Measurements from ENCODE around the gene HMX1. TPM values are rescaled to one million over a fixed set of nuclear protein-coding genes. Genes with fewer than 3 reads are reported as not detected.

Gene HMX1
- total and polyA plus RNA-seq, 2 donors (not counting 3 experiments of a cell fraction or from before 2014, with no cell fraction given) = not detected

DNA sequence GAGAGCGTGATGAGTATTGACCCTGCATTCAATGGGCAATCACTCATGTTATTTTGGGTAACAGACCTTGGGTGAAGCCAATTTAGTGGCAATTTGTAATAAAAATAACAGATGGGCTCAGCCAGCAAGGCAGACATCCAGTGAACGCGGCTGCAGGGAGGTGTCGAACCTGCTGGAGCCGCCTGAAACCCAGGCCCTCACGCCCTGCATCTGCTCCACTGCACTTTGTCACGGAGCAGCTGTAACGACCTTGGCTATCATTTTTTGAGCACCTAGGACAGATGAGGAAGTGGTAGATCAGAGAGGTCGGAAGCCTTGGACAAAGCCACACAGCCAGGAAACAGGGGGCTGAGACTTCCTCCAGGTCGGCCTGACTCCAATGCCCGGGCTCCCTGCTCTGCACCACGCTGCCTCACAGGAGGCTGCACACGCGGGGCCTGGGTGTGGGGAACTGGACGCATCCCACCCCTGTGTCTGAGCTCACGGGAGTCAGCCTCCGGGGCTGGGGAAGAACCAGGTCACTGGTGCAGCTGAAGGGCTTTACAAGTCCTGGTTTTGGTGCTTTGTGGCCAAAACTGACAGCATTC, 19.4 kb downstream of the HMX1 start:
- no TSS peak for BruUV-seq (replicated peaks)
- TF ChIP-seq POLR2AphosphoS5 (IDR thresholded peaks at IDR 0.05; ENCODE audit: insufficient read depth, low read depth, low read length) = no peak
- TF ChIP-seq MYC (IDR thresholded peaks at IDR 0.05; ENCODE audit: low read depth, low read length) = no peak
- TF ChIP-seq, protein P1, sequence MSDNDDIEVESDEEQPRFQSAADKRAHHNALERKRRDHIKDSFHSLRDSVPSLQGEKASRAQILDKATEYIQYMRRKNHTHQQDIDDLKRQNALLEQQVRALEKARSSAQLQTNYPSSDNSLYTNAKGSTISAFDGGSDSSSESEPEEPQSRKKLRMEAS (IDR thresholded peaks at IDR 0.05; ENCODE audit: insufficient read depth, insufficient read length) = no peak
- TF ChIP-seq, protein P2, sequence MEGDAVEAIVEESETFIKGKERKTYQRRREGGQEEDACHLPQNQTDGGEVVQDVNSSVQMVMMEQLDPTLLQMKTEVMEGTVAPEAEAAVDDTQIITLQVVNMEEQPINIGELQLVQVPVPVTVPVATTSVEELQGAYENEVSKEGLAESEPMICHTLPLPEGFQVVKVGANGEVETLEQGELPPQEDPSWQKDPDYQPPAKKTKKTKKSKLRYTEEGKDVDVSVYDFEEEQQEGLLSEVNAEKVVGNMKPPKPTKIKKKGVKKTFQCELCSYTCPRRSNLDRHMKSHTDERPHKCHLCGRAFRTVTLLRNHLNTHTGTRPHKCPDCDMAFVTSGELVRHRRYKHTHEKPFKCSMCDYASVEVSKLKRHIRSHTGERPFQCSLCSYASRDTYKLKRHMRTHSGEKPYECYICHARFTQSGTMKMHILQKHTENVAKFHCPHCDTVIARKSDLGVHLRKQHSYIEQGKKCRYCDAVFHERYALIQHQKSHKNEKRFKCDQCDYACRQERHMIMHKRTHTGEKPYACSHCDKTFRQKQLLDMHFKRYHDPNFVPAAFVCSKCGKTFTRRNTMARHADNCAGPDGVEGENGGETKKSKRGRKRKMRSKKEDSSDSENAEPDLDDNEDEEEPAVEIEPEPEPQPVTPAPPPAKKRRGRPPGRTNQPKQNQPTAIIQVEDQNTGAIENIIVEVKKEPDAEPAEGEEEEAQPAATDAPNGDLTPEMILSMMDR (IDR thresholded peaks at IDR 0.05; ENCODE audit: extremely low read depth in 1 of 2, insufficient read depth in 1 of 2, low read depth in 1 of 2, low read length in 2 of 2) = no peak
- TF ChIP-seq GATA2 (IDR thresholded peaks at IDR 0.05; ENCODE audit: insufficient read depth, insufficient read length, low read depth, low read length) = no peak
- TF ChIP-seq POLR2A (IDR thresholded peaks at IDR 0.05; ENCODE audit: low read depth, low read length) = no peak
- no peak for TF ChIP-seq EZH2 (IDR thresholded peaks at IDR 0.05; ENCODE audit: borderline replicate concordance, low read depth, low read length, severe bottlenecking)
- no peak for TF ChIP-seq FOS (IDR thresholded peaks at IDR 0.05; ENCODE audit: borderline replicate concordance, insufficient read depth, low read length)
- TF ChIP-seq JUN (IDR thresholded peaks at IDR 0.05; ENCODE audit: borderline replicate concordance, insufficient read depth, insufficient read length, low read depth) = no peak
- Histone ChIP-seq H3K9ac (replicated peaks; ENCODE audit: extremely low read depth, insufficient read depth, low read length) (no peak overlapping the region), H4K20me1 (replicated peaks; ENCODE audit: control insufficient read depth, extremely low read depth, insufficient read depth, low read length) (no peaks in the 10 kb centered on the region), H3K4me1 (ENCODE audit: control insufficient read depth, extremely low read depth, insufficient read depth, low read length) (no peaks in the 10 kb centered on the region), H3K27me3 (ENCODE audit: control insufficient read depth in 2 of 2, insufficient read depth in 2 of 2, low read length in 2 of 2) (peaks cover 23 to 29% of the 10 kb centered on the region in 2 experiments), H3K79me2 (ENCODE audit: control insufficient read depth, insufficient read depth, low read length) (no peaks in the 10 kb centered on the region), H3K27ac (ENCODE audit: insufficient read depth, low read depth, low read length) (no peak overlapping the region), H3K4me2 (ENCODE audit: insufficient read depth, low read length) (no peak overlapping the region), H3K9me1 (replicated peaks; ENCODE audit: control insufficient read depth, extremely low read depth, insufficient read depth, low read length) (no peaks in the 10 kb centered on the region), H3K9me3 (replicated peaks; ENCODE audit: control insufficient read depth, insufficient read depth, low read length) (no peaks in the 10 kb centered on the region), H3K36me3 (ENCODE audit: control insufficient read depth in 2 of 2, extremely low read depth in 1 of 2, insufficient read depth in 2 of 2, low read length in 2 of 2) (no peaks in the 10 kb centered on the region), H3K4me3 (replicated peaks in 1 of 3; ENCODE audit: insufficient read depth in 1 of 3, low read depth in 1 of 3, low read length in 3 of 3) (no peak overlapping the region), H2AFZ (ENCODE audit: low read depth, low read length) (no peak overlapping the region)
- intact Hi-C loops (cut with micrococcal nuclease) (no loop called here), dilution Hi-C loops (cut with MboI; ENCODE audit: extremely low pct_ligation_motif_present, low sequenced_read_pairs) (no loop called here)
- DNase-seq (ENCODE audit: low read depth, low spot score) = no peak
- no peak for FAIRE-seq
- POLR2A ChIA-PET = no interaction called here
- CTCF ChIA-PET = no interaction called here
